ENCODE results near the gene CDC45.

DNA sequence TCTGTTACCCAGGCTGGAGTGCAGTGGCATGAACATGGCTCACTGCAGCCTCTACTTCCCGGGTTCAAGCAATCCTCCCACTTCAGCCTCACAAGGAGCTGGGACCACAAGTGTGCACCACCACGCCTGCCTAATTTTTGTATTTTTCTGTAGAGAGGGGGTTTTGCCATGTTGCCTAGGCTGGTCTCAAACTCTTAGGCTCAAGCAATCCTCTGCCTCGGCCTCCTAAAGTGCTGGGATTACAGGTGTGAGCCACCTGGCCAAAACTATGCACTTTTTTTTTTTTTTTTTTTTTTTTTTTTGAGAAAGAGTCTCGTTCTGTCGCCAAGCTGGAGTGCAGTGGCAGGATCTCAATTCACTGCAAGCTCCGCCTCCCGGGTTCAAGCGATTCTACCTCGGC is 56.8 kb downstream of the CDC45 start:
- TF ChIP-seq POLR2A (IDR thresholded peaks at IDR 0.05) (no peak), EP300 (IDR thresholded peaks at IDR 0.05) (no peak)
- TF ChIP-seq, protein P1, sequence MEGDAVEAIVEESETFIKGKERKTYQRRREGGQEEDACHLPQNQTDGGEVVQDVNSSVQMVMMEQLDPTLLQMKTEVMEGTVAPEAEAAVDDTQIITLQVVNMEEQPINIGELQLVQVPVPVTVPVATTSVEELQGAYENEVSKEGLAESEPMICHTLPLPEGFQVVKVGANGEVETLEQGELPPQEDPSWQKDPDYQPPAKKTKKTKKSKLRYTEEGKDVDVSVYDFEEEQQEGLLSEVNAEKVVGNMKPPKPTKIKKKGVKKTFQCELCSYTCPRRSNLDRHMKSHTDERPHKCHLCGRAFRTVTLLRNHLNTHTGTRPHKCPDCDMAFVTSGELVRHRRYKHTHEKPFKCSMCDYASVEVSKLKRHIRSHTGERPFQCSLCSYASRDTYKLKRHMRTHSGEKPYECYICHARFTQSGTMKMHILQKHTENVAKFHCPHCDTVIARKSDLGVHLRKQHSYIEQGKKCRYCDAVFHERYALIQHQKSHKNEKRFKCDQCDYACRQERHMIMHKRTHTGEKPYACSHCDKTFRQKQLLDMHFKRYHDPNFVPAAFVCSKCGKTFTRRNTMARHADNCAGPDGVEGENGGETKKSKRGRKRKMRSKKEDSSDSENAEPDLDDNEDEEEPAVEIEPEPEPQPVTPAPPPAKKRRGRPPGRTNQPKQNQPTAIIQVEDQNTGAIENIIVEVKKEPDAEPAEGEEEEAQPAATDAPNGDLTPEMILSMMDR (IDR thresholded peaks at IDR 0.05) = no peak

All from tibial nerve (tissue), 4 donors.